HG03521 (cell line): ENCODE results near the gene KYNU.
"Not testable (repeated sequence)": the region's sequence is repeated elsewhere in the genome, so short reads cannot be mapped to it uniquely, and the experiment has no call there.

ENCODE experiments used
- ATAC-seq: cut with Tn5 transposase; IDR thresholded peaks from one replicate; pipeline ENCODE4 v1.9.1; 2021; ENCODE audit warnings: mild to moderate bottlenecking, moderate library complexity; ENCODE audit not compliant: unreplicated experiment

KYNU gene

GRCh38 chr2:142870526-142870925, 6.9 kb upstream of the KYNU start:
- ATAC-seq: no peak

DNA sequence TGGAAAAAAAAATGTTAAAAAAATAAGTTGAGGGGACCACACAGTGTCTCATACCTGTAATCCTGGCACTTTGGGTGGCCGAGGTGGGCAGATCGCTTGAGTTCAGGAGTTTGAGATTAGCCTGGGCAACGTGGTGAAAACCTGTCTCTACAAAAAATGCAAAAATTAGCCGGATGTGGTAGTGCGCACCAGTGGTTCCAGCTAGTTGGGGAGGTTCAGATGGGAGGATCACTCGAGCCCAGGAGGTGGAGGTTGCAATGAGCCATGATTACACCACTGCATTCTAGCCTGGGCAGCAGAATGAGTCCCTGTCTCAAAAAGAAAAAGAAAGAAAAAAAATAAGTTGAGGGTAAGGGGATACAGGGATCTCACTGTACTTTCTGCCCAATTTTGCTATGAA, 6.1 kb upstream of the KYNU start:
- no peak for ATAC-seq

DNA sequence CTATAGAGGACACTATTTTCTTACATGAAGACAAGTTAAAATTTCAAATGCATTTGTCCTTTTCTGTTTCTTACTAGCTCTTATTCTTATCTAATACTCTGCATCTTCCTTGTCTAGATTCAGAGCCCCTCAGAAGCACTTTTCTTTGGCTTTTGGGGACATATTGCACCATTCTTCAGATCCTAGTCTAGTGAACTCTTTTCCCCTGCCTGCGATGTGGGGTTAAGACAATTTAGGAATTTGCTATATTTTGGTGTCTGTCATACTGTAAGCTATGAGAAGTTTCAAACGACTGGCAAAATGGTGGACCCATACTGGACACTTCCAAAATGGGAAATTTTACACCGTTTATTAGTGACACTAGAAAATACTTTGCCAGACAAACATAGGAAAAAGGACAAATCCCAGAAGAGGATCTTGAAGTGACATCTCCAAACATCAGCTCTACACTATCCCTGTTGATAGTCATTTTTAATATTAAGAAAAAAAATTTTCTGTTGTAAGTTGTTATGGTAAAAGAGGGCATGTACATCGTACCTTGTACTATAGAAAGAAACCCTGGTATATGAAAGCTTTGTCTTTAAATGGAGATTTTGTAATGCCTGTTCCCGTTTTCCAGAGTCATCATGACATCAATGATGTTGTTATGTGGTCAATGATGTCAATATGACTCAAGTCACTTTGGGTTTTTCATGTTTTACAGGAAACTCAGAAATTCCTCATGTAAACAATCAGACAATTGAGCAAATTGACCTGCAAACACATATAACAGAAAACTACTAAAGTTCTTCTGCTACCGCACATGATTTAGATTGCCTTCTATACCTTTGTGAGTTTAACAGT, 4.4 kb upstream of the KYNU start:
- ATAC-seq: no peak

DNA sequence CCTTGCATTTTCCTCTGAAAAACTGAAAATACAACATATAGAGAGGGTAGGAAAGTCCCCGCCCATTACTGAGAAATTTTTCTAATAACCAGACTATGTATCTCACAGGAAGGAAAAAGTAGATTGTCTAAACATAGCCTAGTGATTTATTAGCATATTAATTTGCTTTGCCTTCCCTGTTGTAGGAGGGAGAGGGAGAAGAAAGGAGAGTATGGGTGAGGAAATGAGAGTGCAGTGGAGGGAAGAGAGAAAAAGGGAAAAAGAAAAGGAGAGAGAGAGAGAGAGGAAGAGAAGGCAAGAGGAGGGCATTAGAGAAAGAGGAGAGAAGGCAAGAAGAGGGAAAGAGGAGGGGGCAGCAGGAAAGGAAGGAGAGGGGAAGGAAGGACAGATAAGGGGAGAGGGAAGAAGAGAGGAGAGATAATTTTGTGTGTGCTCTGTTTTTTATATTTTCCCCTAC, 3.6 kb upstream of the KYNU start:
- no peak for ATAC-seq

DNA sequence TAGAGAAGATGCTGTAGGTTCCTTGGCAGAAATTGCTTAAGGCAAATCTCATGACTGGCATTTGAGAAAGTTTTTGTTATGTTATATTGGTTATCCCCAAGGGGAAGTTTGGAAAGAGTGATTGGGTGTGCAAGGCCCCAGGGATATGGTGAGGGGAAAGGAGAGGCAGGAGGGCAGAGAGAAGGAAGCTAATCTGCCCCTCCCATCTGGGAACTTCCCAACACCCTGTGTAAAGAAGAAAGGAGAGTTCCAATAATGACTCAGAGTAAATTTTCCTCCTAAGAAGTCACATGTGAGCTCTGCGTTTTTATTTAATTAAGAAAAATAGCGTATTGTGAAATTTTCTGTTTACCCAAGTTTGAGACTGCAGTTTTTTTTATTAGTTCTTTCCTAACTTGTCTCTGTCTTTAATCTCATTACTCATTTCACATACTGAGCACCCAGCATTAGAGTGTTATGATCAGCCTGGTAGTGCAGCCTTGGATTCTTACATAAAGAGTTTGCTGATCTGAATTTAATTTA, 3.1 kb upstream of the KYNU start:
- ATAC-seq: no peak

- ATAC-seq: no peak
Measured at GRCh38 chr2:142875010-142875409, 2.5 kb upstream of the KYNU start.

DNA sequence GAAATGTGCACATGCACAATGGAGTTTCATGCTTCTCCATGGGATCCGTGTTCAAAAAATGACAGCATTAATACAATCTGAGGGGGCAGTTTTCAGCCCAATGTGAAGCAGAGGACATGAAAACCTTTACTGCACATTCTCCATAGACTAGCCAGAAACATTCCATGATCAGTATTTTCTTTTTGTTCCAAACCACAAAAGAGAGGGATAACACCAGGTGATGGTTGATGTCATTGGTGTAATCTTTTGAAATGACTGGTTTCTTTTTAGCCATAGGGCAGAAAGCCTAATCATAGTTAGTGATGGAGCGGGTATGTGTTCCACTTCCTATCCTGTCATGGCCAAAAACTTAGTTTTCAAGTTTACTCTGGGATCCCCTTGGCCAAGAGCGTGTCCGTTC, 1.8 kb upstream of the KYNU start:
- ATAC-seq: no peak

DNA sequence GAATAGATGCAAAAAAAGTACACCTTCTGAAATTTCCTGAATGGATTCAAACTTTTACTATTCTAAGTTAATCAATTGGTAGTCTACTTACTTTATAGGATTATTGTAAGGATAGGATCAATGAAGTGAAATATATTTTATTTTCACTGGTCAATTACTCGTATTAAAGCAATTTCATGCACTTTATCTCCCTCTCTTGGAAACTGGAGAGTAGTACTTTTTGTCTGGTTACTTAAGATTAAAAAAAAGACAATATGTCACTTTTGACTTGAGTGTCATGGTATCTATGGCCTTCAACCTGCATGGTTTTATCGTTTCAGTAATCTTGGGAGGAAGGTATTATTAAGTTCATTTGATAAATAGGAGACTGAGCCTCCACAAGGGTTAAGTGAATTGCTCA, 1.0 kb upstream of the KYNU start:
- no peak for ATAC-seq

DNA sequence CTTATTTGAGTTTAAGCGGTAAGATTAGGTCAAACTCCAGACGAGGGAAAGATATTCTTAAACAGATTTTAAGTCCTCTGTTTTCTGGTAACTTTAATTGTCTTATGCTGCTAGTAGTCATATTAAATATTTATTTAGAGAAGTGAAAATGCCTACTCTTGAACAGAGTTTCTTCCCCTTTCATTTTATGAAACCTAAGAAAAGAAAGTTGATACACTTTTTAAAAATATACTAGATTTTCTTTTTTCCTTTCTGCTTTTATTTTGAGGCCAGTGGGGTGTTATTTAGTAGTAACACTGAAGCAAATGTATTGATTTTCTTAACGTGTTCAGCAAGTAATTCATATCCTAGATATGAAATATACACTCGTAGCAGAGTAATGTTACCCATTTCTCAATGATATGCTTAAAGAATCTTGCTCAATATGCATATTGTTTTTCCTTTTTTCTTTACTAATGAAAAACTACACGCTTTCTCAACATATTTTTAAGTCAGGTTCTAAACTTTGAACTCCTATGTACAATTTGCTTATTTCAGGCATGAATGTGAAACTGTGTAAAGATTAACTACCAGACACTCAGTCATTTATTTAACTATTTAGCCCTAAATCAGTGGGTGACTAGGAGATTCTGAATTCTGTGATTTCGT, 691 bp downstream of the KYNU start:
- ATAC-seq: peak; percentile 22

GRCh38 chr2:142879151-142879550, 1.7 kb downstream of the KYNU start:
- no peak for ATAC-seq

- ATAC-seq: no peak
Measured at GRCh38 chr2:142880279-142880678, 2.8 kb downstream of the KYNU start.

DNA sequence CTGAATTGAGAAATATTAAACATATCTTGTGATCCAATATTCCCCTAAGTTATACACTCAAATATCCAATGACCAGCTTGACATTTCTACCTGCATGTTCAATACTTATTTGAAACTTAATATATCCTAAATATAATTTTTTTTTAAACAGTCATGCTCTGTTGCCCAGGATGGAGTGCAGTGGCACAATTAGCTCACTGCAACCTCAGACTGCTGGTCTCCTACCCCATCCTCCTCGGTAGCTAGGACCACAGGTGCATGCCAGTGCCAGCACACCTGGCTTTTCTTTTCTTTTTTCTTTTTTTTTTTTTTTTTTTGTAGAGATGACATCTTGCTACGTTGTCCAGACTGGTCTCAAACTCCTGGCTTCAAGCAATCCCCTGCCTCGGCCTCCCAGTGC, 4.2 kb downstream of the KYNU start:
- no peak for ATAC-seq

DNA sequence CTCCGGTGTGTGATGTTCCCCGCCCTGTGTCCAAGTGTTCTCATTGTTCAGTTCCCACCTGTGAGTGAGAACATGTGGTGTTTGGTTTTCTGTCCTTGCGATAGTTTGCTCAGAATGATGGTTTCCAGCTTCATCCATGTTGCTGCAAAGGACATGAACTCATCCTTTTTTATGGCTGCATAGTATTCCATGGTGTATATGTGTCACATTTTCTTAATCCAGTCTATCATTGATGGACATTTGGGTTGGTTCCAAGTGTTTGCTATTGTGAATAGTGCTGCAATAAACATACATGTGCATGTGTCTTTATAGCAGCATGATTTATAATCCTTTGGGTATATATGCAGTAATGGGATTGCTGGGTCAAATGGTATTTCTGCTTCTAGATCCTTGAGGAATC, 5.0 kb downstream of the KYNU start:
- ATAC-seq: not testable (repeated sequence)

DNA sequence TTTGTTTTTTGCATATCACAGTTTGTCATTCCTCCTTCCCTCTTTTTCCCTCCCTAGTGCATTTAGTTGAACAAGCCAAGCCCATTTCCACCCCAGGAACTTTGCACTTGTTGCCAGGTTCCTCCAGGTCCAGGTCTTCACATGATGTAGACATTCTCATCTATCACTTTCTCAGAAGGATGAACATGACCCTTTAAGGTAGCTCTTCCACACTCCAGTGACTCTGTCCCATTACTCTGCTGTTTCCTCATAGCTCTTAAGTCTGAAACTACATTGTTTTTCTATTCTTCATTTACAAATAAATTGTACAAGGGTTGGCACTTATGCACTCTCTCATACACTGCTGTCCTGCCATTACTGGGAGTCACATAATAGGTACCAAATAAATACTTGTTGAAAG, 6.1 kb downstream of the KYNU start:
- ATAC-seq: no peak

GRCh38 chr2:142885543-142885942, 8.1 kb downstream of the KYNU start:
- ATAC-seq: no peak

DNA sequence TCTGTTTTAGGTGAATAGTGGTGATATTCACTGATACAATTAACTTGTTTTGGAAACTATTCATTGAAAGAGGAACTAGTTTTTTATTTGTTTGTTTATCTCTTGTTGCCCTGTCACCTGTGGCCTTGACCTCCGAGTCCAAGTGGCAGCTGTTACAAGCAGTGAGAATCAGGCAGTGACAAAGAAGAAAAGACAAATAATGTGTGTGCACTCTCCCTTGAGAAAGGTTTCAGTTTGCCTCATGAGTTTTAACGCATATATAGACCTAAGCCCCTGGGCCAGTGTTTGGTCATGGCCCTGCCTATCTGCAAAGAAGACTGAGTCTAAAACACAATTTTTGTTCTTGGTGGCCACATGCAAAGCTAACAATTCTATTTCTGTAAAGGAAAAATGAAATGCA, 15.3 kb downstream of the KYNU start:
- peak; percentile 99 for ATAC-seq

GRCh38 chr2:142893241-142893640, 15.8 kb downstream of the KYNU start:
- no peak for ATAC-seq

DNA sequence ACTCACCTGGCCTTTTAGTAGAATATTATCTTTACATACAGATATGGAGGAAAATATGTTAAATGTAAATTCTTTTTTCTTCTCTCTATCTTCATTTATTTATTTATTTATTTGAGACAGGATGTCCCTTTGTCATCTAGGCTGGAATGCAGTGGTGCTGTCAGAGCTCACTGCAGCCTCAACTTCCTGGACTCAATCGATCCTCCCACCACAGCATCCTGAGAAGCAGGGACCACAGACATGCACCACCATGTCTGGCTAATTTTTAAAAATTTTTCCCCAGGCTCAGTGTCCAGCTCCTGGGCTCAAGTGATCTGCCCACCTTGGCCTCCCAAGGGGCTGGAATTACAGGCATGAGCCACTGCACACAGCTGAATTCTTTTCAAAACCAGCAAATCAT, 20.3 kb downstream of the KYNU start:
- no peak for ATAC-seq

- not testable (repeated sequence) for ATAC-seq
Measured at GRCh38 chr2:142900327-142900726, 22.9 kb downstream of the KYNU start.

- no peak for ATAC-seq
Measured at GRCh38 chr2:142901780-142902179, 24.3 kb downstream of the KYNU start.

GRCh38 chr2:142903726-142904125, 26.3 kb downstream of the KYNU start:
- ATAC-seq: not testable (repeated sequence)

DNA sequence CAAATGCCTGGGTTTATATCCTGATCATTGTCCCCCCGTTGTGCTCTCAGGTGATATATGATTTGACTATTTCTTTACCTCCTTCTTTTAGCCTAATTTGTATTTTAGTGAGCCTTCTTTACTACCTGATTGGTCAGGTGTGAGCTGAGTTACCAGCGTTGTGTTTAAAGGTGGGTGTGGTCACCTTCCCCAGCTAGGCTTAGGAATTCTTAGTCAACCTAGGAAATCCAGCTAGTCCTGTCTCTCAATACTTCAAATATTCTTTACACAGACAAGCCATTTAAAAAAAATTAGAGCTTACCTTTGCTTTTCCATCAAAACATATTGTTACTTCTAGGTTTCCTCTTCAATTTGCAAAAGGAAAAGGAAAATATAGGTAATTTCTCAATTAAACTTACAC, 30.2 kb downstream of the KYNU start:
- no peak for ATAC-seq
